Measurements from ENCODE around the gene OSBP2. TPM values are rescaled to one million over a fixed set of nuclear protein-coding genes. Genes with fewer than 3 reads are reported as not detected.

Gene OSBP2
- total RNA-seq, 1 experiment from 2014 or later, result 10.2 TPM

- Histone ChIP-seq H3F3A (ENCODE audit: low read length, unreplicated experiment) (no peaks in the 10 kb centered on the region), H3K4me1 (ENCODE audit: insufficient read depth, low read length) (peaks cover 17% of the 10 kb centered on the region; the same call in 1 of the 2 replicates), H3K4me2 (ENCODE audit: low read length) (peak overlapping the region; percentile 85), H3K9me2 (replicated peaks; ENCODE audit: low read length) (no peaks in the 10 kb centered on the region), H3K27ac (ENCODE audit: low read length) (no peak overlapping the region; the same call in 1 of the 2 replicates), H4K20me1 (ENCODE audit: low read length) (no peaks in the 10 kb centered on the region), H2AFZ (ENCODE audit: low read length) (peak overlapping the region; percentile 72), H3K4me3 (ENCODE audit: low read length) (peak overlapping the region; percentile 67), H3K36me3 (ENCODE audit: low read depth, low read length) (no peaks in the 10 kb centered on the region), H3K9ac (ENCODE audit: low read length) (peak overlapping the region; percentile 72), H3K9me3 (ENCODE audit: low read length) (no peaks in the 10 kb centered on the region), H3K27me3 (ENCODE audit: low read length) (no peaks in the 10 kb centered on the region), H3K79me2 (ENCODE audit: low read length) (no peaks in the 10 kb centered on the region)
- TF ChIP-seq CTCF (conservative IDR thresholded peaks at IDR 0.05; ENCODE audit: low read depth, low read length), result no peak
- ATAC-seq (peak; percentile 53), DNase-seq (no peak)
- POLR2A ChIA-PET (ENCODE audit: unreplicated experiment), result no interaction called here
- TSS peak; percentile 35 for BruUV-seq (replicated peaks)
- intact Hi-C loops (cut with micrococcal nuclease), result no loop called here
- CTCF ChIA-PET, result no interaction called here
Measured at GRCh38 chr22:30822216-30823014, 127.7 kb downstream of the OSBP2 start.

GRCh38 chr22:30823015-30823370 lies 128.3 kb downstream of the OSBP2 start:
- Histone ChIP-seq H3K4me3 (ENCODE audit: low read length) (peak overlapping the region; percentile 67), H3K9ac (ENCODE audit: low read length) (peak overlapping the region; percentile 72), H3K9me2 (replicated peaks; ENCODE audit: low read length) (no peaks in the 10 kb centered on the region), H2AFZ (ENCODE audit: low read length) (peak overlapping the region; percentile 72), H3F3A (ENCODE audit: low read length, unreplicated experiment) (no peaks in the 10 kb centered on the region), H3K27me3 (ENCODE audit: low read length) (no peaks in the 10 kb centered on the region), H3K36me3 (ENCODE audit: low read depth, low read length) (no peaks in the 10 kb centered on the region), H4K20me1 (ENCODE audit: low read length) (no peaks in the 10 kb centered on the region), H3K27ac (ENCODE audit: low read length) (no peak overlapping the region; the same call in 1 of the 2 replicates), H3K4me2 (ENCODE audit: low read length) (peak overlapping the region; percentile 85), H3K79me2 (ENCODE audit: low read length) (peaks cover 5% of the 10 kb centered on the region; the same call in 1 of the 2 replicates), H3K9me3 (ENCODE audit: low read length) (no peaks in the 10 kb centered on the region), H3K4me1 (ENCODE audit: insufficient read depth, low read length) (peaks cover 17% of the 10 kb centered on the region; the same call in 1 of the 2 replicates)
- BruUV-seq (replicated peaks), result no TSS peak
- ATAC-seq (peak; percentile 76), DNase-seq (peak; percentile 47)
- ChIA-PET POLR2A (ENCODE audit: unreplicated experiment) (no interaction called here), CTCF (no interaction called here)
- no peak for TF ChIP-seq CTCF (conservative IDR thresholded peaks at IDR 0.05; ENCODE audit: low read depth, low read length)
- intact Hi-C loops (cut with micrococcal nuclease), result no loop called here

- ATAC-seq (no peak), DNase-seq (no peak)
- Histone ChIP-seq H3K4me3 (ENCODE audit: low read length) (no peak overlapping the region), H3F3A (ENCODE audit: low read length, unreplicated experiment) (no peaks in the 10 kb centered on the region), H3K79me2 (ENCODE audit: low read length) (peaks cover 5% of the 10 kb centered on the region; the same call in 1 of the 2 replicates), H3K9me3 (ENCODE audit: low read length) (no peaks in the 10 kb centered on the region), H4K20me1 (ENCODE audit: low read length) (no peaks in the 10 kb centered on the region), H3K4me2 (ENCODE audit: low read length) (no peak overlapping the region), H3K27ac (ENCODE audit: low read length) (no peak overlapping the region), H3K9me2 (replicated peaks; ENCODE audit: low read length) (no peaks in the 10 kb centered on the region), H3K36me3 (ENCODE audit: low read depth, low read length) (no peaks in the 10 kb centered on the region), H3K27me3 (ENCODE audit: low read length) (no peaks in the 10 kb centered on the region), H2AFZ (ENCODE audit: low read length) (no peak overlapping the region), H3K4me1 (ENCODE audit: insufficient read depth, low read length) (peaks cover 21% of the 10 kb centered on the region), H3K9ac (ENCODE audit: low read length) (no peak overlapping the region)
- no TSS peak for BruUV-seq (replicated peaks)
- ChIA-PET CTCF (no interaction called here), POLR2A (ENCODE audit: unreplicated experiment) (no interaction called here)
- intact Hi-C loops (cut with micrococcal nuclease), result no loop called here
- no peak for TF ChIP-seq EZH2 (IDR thresholded peaks at IDR 0.05; ENCODE audit: low read length, unreplicated experiment)
- no peak for TF ChIP-seq CTCF (conservative IDR thresholded peaks at IDR 0.05; ENCODE audit: low read depth, low read length)
- TF ChIP-seq EZH2phosphoT487 (IDR thresholded peaks at IDR 0.05; ENCODE audit: borderline replicate concordance, low read length), result no peak
Measured at GRCh38 chr22:30824096-30824495, 129.4 kb downstream of the OSBP2 start.

Measured in PC-3 (cell line).